GM12878 (cell line): ENCODE results near the gene KLHL30. TPM values are rescaled to one million over a fixed set of nuclear protein-coding genes. Genes with fewer than 3 reads are reported as not detected.

Source experiments
- ATAC-seq: fragments of 200-7000 bp; cut with Tn5 transposase; 3 replicates; pipeline ENCODE4 v1.9.1; 2020; ENCODE audit warnings: mild to moderate bottlenecking, moderate library complexity
- BruUV-seq: library from RNA; stranded (reverse); fragments of 400-500 nt; replicated peaks from 2 replicates; lab custom pipeline; 2021; lab: Mats Ljungman, UMichigan
- CTCF ChIA-PET: fragments of 300-600 bp; sonication (Branson Sonifier 250); formaldehyde crosslinking; extraction: SDS; loops from one replicate; lab custom pipeline; 2021; ENCODE audit warnings: inconsistent platforms; lab: Yijun Ruan, JAX
- POLR2A ChIA-PET: fragments of 350-600 bp; formaldehyde crosslinking; extraction: SDS; loops from one replicate; lab custom pipeline; 2021; ENCODE audit warnings: inconsistent platforms; lab: Charles Lee
- RAD21 ChIA-PET: fragments of 300-600 bp; sonication (Branson Sonifier 250); formaldehyde crosslinking; loops from one replicate; lab custom pipeline; 2023; ENCODE audit warnings: antibody characterized with exemption; ENCODE audit not compliant: unreplicated experiment; lab: Charles Lee
- SMC1A ChIA-PET: fragments of 300-600 bp; sonication (Branson Sonifier 250); formaldehyde crosslinking; loops from one replicate; lab custom pipeline; 2023; ENCODE audit not compliant: unreplicated experiment, uncharacterized antibody; lab: Charles Lee
- DNase-seq: peaks from one replicate; pipeline ENCODE4 v3.0.0-alpha.2; 2011; ENCODE audit warnings: low read depth, low spot score
- FAIRE-seq: peaks from 3 replicates; lab custom pipeline; 2011; peaks lifted over from hg19 to GRCh38; lab: Jason Lieb, UNC
- H2AFZ ChIP-seq: 2 replicates; pipeline ENCODE4 v1.6.0; 2011; ENCODE audit warnings: low read depth, low read length, control low read depth; ENCODE audit not compliant: control insufficient read depth
- H3K27ac ChIP-seq: 2 replicates; pipeline ENCODE4 v1.5.1; 2011; ENCODE audit warnings: control low read depth; ENCODE audit not compliant: control insufficient read depth, insufficient read depth
- H3K27me3 ChIP-seq, 2 experiments: replicated peaks in 1 of 2; 2 replicates each; pipeline versions ENCODE4 v1.6.0 to v1.6.1; 2011; ENCODE audit warnings: low read length in 1 of 2; ENCODE audit not compliant: control insufficient read depth in 2 of 2, insufficient read depth in 2 of 2
- H3K36me3 ChIP-seq, 2 experiments: 2 replicates each; pipeline ENCODE4 v1.5.1; 2011; ENCODE audit warnings: low read length in 1 of 2; ENCODE audit not compliant: control insufficient read depth in 2 of 2, insufficient read depth in 2 of 2
- H3K4me1 ChIP-seq: 2 replicates; pipeline ENCODE4 v1.6.1; 2011; ENCODE audit warnings: mild to moderate bottlenecking, low read length, moderate library complexity, mixed read lengths; ENCODE audit not compliant: control insufficient read depth, insufficient read depth
- H3K4me2 ChIP-seq: 2 replicates; pipeline ENCODE4 v1.6.0; 2011; ENCODE audit warnings: control low read depth; ENCODE audit not compliant: control insufficient read depth, insufficient read depth
- H3K4me3 ChIP-seq: fragments of 200-600 bp; sonication (generic); 2 replicates; pipeline ENCODE4 v1.5.1; 2016
- H3K79me2 ChIP-seq: 2 replicates; pipeline ENCODE4 v1.6.0; 2011; ENCODE audit warnings: low read length; ENCODE audit not compliant: control insufficient read depth, insufficient read depth
- H3K9ac ChIP-seq: 2 replicates; pipeline ENCODE4 v1.8.0; 2011; ENCODE audit warnings: low read length, control low read depth, mixed read lengths; ENCODE audit not compliant: control insufficient read depth, insufficient read depth
- H3K9me3 ChIP-seq: replicated peaks from 3 replicates; pipeline ENCODE4 v1.5.1; 2011; ENCODE audit warnings: mild to moderate bottlenecking, low read length; ENCODE audit not compliant: control insufficient read depth, insufficient read depth
- H4K20me1 ChIP-seq: 2 replicates; pipeline ENCODE4 v1.6.0; 2011; ENCODE audit not compliant: control insufficient read depth, insufficient read depth
- BCL11A ChIP-seq: IDR thresholded peaks from 2 replicates; pipeline ENCODE4 v1.6.1; 2011; ENCODE audit warnings: low read depth, low read length
- HDAC2 ChIP-seq: fragments of 200-600 bp; sonication (generic); IDR thresholded peaks from 2 replicates; pipeline ENCODE4 v1.6.1; 2017
- HDAC6 ChIP-seq: fragments of 200-600 bp; sonication (generic); IDR thresholded peaks from one replicate; pipeline ENCODE4 v1.8.0; 2017; ENCODE audit warnings: antibody characterized with exemption; ENCODE audit not compliant: unreplicated experiment
- NBN ChIP-seq: fragments of 450-650 bp; IDR thresholded peaks from 2 replicates; pipeline ENCODE4 v1.6.1; 2016
- NFXL1 ChIP-seq: fragments of 450-650 bp; IDR thresholded peaks from 2 replicates; pipeline ENCODE4 v1.6.1; 2017; ENCODE audit warnings: antibody characterized with exemption, mild to moderate bottlenecking, borderline replicate concordance
- NR2C2 ChIP-seq: IDR thresholded peaks from 2 replicates; pipeline ENCODE4 v1.6.1; 2011; ENCODE audit warnings: borderline replicate concordance, low read depth; ENCODE audit not compliant: control insufficient read depth, insufficient read length
- PAX8 ChIP-seq: fragments of 450-650 bp; IDR thresholded peaks from 2 replicates; pipeline ENCODE4 v1.6.1; 2017; ENCODE audit warnings: mild to moderate bottlenecking, moderate library complexity
- RFX5 ChIP-seq: IDR thresholded peaks from 2 replicates; pipeline ENCODE4 v1.6.1; 2011; ENCODE audit warnings: low read depth, low read length, improper control_type of control experiment
- SMAD5 ChIP-seq: IDR thresholded peaks from 2 replicates; pipeline ENCODE4 v1.6.1; 2016; ENCODE audit warnings: antibody characterized with exemption, low read depth
- TCF7 ChIP-seq: IDR thresholded peaks from 2 replicates; pipeline ENCODE4 v1.6.1; 2014; ENCODE audit warnings: antibody characterized with exemption, borderline replicate concordance
- WGBS: methylation state at CpG from one replicate; pipeline ENCODE4 v1.1.6; 2016; ENCODE audit warnings: low lambda C conversion rate; ENCODE audit not compliant: insufficient replicate concordance, insufficient coverage; ENCODE audit errors: missing lambda C conversion rate; 5-methylcytosine and 5-hydroxymethylcytosine counted together
- in situ Hi-C: fragments of 300-500 bp; cut with MboI; formaldehyde crosslinking; loops from 9 replicates; pipeline ENCODE4 v1.14.3; 2018; ENCODE audit warnings: mixed read lengths
- intact Hi-C: fragments of 100-400 bp; cut with micrococcal nuclease; formaldehyde crosslinking; loops from one replicate; pipeline ENCODE4 v1.14.2; 2022; ENCODE audit not compliant: unreplicated experiment
- polyA plus RNA-seq, 11 experiments: library from polyadenylated mRNA; depleted of rRNA in 4 of 11; unstranded in 6 of 11; stranded (reverse) in 5 of 11; fragments of >200 nt; fragmentation: Nextera tagmentation in 4 of 11; fragmentation: Illumina TruSeq in 1 of 11; extraction: Ambion mirVana in 4 of 11; extraction: Trizol in 1 of 11; gene quantifications; 1 replicate in 1 of 11; 2 replicates in 10 of 11; pipeline versions ENCODE4 v1.2.1 to v1.2.3, GENCODE V29; 2011 to 2016; ENCODE audit warnings: inconsistent platforms in 2 of 11, missing spikeins in 2 of 11, low read depth in 1 of 11
- total RNA-seq, 4 experiments: library from RNA; depleted of rRNA in 3 of 4; stranded (reverse); fragments of >200 nt in 3 of 4; fragmentation: Illumina TruSeq in 1 of 4; extraction: Trizol in 1 of 4; gene quantifications; 2 replicates each; pipeline versions ENCODE4 v1.2.1 to v1.2.3, GENCODE V29; 2013 to 2021
- TF ChIP-seq, protein P1 (sequence below): fragments of 150-350 bp; IDR thresholded peaks from 2 replicates; pipeline ENCODE4 v1.6.1; 2016; ENCODE audit warnings: low read depth, low read length
- TF ChIP-seq, protein P2 (sequence below): fragments of 450-650 bp; IDR thresholded peaks from 2 replicates; pipeline ENCODE4 v1.6.1; 2017; ENCODE audit warnings: antibody characterized with exemption, mild to moderate bottlenecking, moderate library complexity

Gene KLHL30
- total and polyA plus RNA-seq, 10 of the 15 experiments (the other 5 are each of a cell fraction or from before 2014, with no cell fraction given): 0.03 TPM; not detected in 9

DNA sequence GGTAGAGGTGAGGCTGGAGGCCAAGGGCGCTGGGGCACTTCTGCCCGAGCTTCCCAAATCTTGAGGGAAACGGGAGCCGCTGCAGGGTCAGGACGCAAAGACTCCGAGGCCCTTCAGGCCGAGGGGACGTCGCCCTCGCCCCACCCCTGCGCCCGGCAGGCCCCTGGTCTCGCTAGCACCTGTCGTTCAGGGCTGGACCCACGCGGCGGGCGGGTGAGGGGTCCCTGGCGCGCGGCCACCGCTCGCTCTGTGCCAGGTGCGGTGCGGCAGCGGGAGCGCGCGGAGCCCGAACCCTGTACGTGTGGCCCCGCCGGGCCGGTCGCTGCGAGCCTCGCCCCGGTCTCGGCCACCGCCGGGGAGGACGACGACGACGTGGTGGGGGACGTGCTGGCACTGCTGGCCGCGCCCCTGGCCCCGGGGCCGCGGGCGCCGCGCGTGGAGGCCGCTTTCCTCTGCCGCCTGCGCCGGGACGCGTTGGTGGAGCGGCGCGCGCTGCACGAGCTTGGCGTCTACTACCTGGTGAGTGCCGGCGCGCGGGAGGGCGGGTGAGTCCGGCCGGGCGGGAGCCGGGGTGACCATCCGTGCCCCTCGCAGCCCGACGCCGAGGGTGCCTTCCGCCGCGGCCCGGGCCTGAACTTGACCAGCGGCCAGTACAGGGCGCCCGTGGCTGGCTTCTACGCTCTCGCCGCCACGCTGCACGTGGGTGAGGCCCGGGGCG is 25.2 kb downstream of the KLHL30 start:
- in situ Hi-C loops: no loop called here
- intact Hi-C loops: no loop called here
- no peak for DNase-seq
- ChIA-PET RAD21 (interaction anchor here (1.4 kb wide), 1 partner anchor 100 kb away, joined by 4 read pairs; no protein-coding TSS in a partner anchor), CTCF (no interaction called here), POLR2A (no interaction called here), SMC1A (no interaction called here)
- no TSS peak for BruUV-seq
- ATAC-seq: no peak
- peaks cover 6% of the 10 kb centered on the region; the same call in 1 of the 2 replicates for H3K4me1 ChIP-seq
- peaks cover 0 to 2% of the 10 kb centered on the region in 2 experiments; a peak in 3 of 4 replicates for H3K36me3 ChIP-seq
- WGBS: 38% methylated on average over 50 of the region's 95 CpGs
- no peak overlapping the region for H3K4me3 ChIP-seq
- H3K27me3 ChIP-seq: peaks cover 3 to 12% of the 10 kb centered on the region in 2 experiments; a peak in 3 of 4 replicates
- no peak for TF ChIP-seq BCL11A
- TF ChIP-seq NBN: no peak
- no peak for TF ChIP-seq NR2C2
- no peak for TF ChIP-seq RFX5
- peak; percentile 78 for TF ChIP-seq HDAC6
- no peak for TF ChIP-seq HDAC2
- no peak for TF ChIP-seq TCF7
- FAIRE-seq: no peak
- no peak overlapping the region for H3K9ac ChIP-seq
- no peaks in the 10 kb centered on the region for H4K20me1 ChIP-seq
- H3K27ac ChIP-seq: no peak overlapping the region
- H3K9me3 ChIP-seq: no peaks in the 10 kb centered on the region
- H3K4me2 ChIP-seq: no peak overlapping the region
- H2AFZ ChIP-seq: no peak overlapping the region
- no peaks in the 10 kb centered on the region for H3K79me2 ChIP-seq

DNA sequence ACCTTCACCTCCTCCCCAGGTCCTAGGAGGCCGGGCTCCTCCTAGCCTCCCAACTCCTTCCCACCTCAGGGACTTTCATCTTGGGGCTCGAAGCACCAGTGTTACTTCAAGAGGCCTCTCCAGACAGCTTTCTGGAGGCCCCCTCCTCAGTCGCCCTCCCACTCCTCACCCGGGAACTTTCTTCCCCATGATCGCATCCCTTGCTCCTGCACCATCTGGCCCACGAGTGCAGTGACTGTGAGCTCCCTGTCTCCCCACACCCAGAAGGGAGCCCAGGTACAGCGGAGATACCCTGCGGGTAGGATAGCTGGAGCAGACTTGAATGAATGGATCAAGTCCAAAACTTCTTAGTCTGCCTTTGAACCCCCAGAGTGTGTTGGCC is 26.4 kb downstream of the KLHL30 start:
- no peak for ATAC-seq
- no peak for FAIRE-seq
- intact Hi-C loops: no loop called here
- CTCF ChIA-PET: no interaction called here
- Histone ChIP-seq H3K9me3 (no peaks in the 10 kb centered on the region), H3K27me3 (peaks cover 0 to 5% of the 10 kb centered on the region in 2 experiments; a peak in 3 of 4 replicates), H4K20me1 (no peaks in the 10 kb centered on the region; the same call in 1 of the 2 replicates), H2AFZ (no peak overlapping the region), H3K9ac (no peak overlapping the region), H3K4me1 (0 out of 2 replicates have a peak, but pooled peaks cover 6% of the 10 kb centered on the region), H3K27ac (no peak overlapping the region), H3K4me3 (no peak overlapping the region), H3K36me3 (peaks cover 2 to 5% of the 10 kb centered on the region in 2 experiments), H3K4me2 (no peak overlapping the region), H3K79me2 (no peaks in the 10 kb centered on the region)
- SMC1A ChIA-PET: interaction anchor here (1.2 kb wide), 1 partner anchor 10 kb away, joined by 3 read pairs; no protein-coding TSS in a partner anchor
- BruUV-seq: no TSS peak
- RAD21 ChIA-PET: no interaction called here
- POLR2A ChIA-PET: no interaction called here
- in situ Hi-C loops: no loop called here
- WGBS: 78% methylated on average over 8 of the region's 8 CpGs
- DNase-seq: no peak
- no peak for TF ChIP-seq NFXL1
- TF ChIP-seq, protein P1, sequence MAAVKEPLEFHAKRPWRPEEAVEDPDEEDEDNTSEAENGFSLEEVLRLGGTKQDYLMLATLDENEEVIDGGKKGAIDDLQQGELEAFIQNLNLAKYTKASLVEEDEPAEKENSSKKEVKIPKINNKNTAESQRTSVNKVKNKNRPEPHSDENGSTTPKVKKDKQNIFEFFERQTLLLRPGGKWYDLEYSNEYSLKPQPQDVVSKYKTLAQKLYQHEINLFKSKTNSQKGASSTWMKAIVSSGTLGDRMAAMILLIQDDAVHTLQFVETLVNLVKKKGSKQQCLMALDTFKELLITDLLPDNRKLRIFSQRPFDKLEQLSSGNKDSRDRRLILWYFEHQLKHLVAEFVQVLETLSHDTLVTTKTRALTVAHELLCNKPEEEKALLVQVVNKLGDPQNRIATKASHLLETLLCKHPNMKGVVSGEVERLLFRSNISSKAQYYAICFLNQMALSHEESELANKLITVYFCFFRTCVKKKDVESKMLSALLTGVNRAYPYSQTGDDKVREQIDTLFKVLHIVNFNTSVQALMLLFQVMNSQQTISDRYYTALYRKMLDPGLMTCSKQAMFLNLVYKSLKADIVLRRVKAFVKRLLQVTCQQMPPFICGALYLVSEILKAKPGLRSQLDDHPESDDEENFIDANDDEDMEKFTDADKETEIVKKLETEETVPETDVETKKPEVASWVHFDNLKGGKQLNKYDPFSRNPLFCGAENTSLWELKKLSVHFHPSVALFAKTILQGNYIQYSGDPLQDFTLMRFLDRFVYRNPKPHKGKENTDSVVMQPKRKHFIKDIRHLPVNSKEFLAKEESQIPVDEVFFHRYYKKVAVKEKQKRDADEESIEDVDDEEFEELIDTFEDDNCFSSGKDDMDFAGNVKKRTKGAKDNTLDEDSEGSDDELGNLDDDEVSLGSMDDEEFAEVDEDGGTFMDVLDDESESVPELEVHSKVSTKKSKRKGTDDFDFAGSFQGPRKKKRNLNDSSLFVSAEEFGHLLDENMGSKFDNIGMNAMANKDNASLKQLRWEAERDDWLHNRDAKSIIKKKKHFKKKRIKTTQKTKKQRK: no peak
- no peak for TF ChIP-seq SMAD5
- no peak for TF ChIP-seq PAX8
- TF ChIP-seq, protein P2, sequence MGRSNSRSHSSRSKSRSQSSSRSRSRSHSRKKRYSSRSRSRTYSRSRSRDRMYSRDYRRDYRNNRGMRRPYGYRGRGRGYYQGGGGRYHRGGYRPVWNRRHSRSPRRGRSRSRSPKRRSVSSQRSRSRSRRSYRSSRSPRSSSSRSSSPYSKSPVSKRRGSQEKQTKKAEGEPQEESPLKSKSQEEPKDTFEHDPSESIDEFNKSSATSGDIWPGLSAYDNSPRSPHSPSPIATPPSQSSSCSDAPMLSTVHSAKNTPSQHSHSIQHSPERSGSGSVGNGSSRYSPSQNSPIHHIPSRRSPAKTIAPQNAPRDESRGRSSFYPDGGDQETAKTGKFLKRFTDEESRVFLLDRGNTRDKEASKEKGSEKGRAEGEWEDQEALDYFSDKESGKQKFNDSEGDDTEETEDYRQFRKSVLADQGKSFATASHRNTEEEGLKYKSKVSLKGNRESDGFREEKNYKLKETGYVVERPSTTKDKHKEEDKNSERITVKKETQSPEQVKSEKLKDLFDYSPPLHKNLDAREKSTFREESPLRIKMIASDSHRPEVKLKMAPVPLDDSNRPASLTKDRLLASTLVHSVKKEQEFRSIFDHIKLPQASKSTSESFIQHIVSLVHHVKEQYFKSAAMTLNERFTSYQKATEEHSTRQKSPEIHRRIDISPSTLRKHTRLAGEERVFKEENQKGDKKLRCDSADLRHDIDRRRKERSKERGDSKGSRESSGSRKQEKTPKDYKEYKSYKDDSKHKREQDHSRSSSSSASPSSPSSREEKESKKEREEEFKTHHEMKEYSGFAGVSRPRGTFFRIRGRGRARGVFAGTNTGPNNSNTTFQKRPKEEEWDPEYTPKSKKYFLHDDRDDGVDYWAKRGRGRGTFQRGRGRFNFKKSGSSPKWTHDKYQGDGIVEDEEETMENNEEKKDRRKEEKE: no peak
